Measurements from ENCODE around the gene KRTAP19-1.
"Not testable (repeated sequence)": the region's sequence is repeated elsewhere in the genome, so short reads cannot be mapped to it uniquely, and the experiment has no call there.

Gene KRTAP19-1

GRCh38 chr21:30480145-30480544 is at the start of gene KRTAP19-1:
TSS of gene KRTAP19-1 (minus strand) at chr21:30480367. CDS start at chr21:30480317, 50 bp downstream.
- DNase-seq, result no peak

GRCh38 chr21:30518876-30519275 is 38.7 kb upstream of the KRTAP19-1 start:
- DNase-seq, result no peak

GRCh38 chr21:30515681-30516080 is 35.5 kb upstream of the KRTAP19-1 start:
- DNase-seq, result no peak

GRCh38 chr21:30505621-30506205 is 25.5 kb upstream of the KRTAP19-1 start:
- DNase-seq, result not testable (repeated sequence)

GRCh38 chr21:30502041-30502440 is 21.9 kb upstream of the KRTAP19-1 start, which contains the start of gene KRTAP19-5:
TSS of gene KRTAP19-5 (minus strand) at chr21:30502141. CDS start at chr21:30502090, 51 bp downstream.
- DNase-seq, result no peak

GRCh38 chr21:30497065-30497464 is 16.9 kb upstream of the KRTAP19-1 start, which contains the start of gene KRTAP19-4:
TSS of gene KRTAP19-4 (minus strand) at chr21:30497165. CDS start at chr21:30497110, 55 bp downstream.
- no peak for DNase-seq

- DNase-seq, result no peak
These were observed 11.8 kb upstream of the KRTAP19-1 start, which contains the start of gene KRTAP19-3 for GRCh38 chr21:30491963-30492428. TSS of gene KRTAP19-3 (minus strand) at chr21:30492013. CDS start at chr21:30491957, 56 bp downstream.

GRCh38 chr21:30487336-30487735 is 7.2 kb upstream of the KRTAP19-1 start, which contains the start of gene KRTAP19-2:
TSS of gene KRTAP19-2 (minus strand) at chr21:30487436. CDS start at chr21:30487348, 88 bp downstream.
- DNase-seq, result no peak

- no peak for DNase-seq
These were observed 6.0 kb upstream of the KRTAP19-1 start for GRCh38 chr21:30486180-30486579.

GRCh38 chr21:30482130-30482529 is 2.0 kb upstream of the KRTAP19-1 start:
- DNase-seq, result no peak

GRCh38 chr21:30479259-30479658 is 908 bp downstream of the KRTAP19-1 start:
- DNase-seq, result no peak

GRCh38 chr21:30478004-30478403 is 2.2 kb downstream of the KRTAP19-1 start:
- no peak for DNase-seq

GRCh38 chr21:30468900-30469714 is 11.1 kb downstream of the KRTAP19-1 start:
- DNase-seq, result no peak

- no peak for DNase-seq
These were observed 16.5 kb downstream of the KRTAP19-1 start for GRCh38 chr21:30463713-30464112.

- no peak for DNase-seq
These were observed 31.7 kb downstream of the KRTAP19-1 start for GRCh38 chr21:30448514-30448913.

GRCh38 chr21:30447056-30447455 is 33.1 kb downstream of the KRTAP19-1 start:
- no peak for DNase-seq

GRCh38 chr21:30444204-30444603 is 36.0 kb downstream of the KRTAP19-1 start:
- no peak for DNase-seq

- DNase-seq, result no peak
These were observed 36.9 kb downstream of the KRTAP19-1 start for GRCh38 chr21:30443226-30443625.

GRCh38 chr21:30439975-30440374 is 40.2 kb downstream of the KRTAP19-1 start, which contains the start of gene KRTAP15-1:
TSS of gene KRTAP15-1 (plus strand) at chr21:30440275. CDS start at chr21:30440328, 53 bp downstream.
- no peak for DNase-seq

- no peak for DNase-seq
These were observed 43.1 kb downstream of the KRTAP19-1 start for GRCh38 chr21:30437010-30437565.

GRCh38 chr21:30434033-30434631 is 46.0 kb downstream of the KRTAP19-1 start:
- peak; percentile 7 for DNase-seq

GRCh38 chr21:30430170-30430655 is 50.0 kb downstream of the KRTAP19-1 start, which contains the start of gene KRTAP13-4:
TSS of gene KRTAP13-4 (plus strand) at chr21:30430220. CDS start at chr21:30430276, 56 bp downstream.
- no peak for DNase-seq

All from NCI-H510A treated with DMSO at 0.1 percent for 48 hours (cell line).